Measurements from ENCODE around the gene CLINT1. TPM values are rescaled to one million over a fixed set of nuclear protein-coding genes. Genes with fewer than 3 reads are reported as not detected.

Gene CLINT1
- total and polyA plus RNA-seq, 2 of the 13 experiments (the other 11 are each of a cell fraction or from before 2014, with no cell fraction given): 64.0 to 104 TPM

DNA sequence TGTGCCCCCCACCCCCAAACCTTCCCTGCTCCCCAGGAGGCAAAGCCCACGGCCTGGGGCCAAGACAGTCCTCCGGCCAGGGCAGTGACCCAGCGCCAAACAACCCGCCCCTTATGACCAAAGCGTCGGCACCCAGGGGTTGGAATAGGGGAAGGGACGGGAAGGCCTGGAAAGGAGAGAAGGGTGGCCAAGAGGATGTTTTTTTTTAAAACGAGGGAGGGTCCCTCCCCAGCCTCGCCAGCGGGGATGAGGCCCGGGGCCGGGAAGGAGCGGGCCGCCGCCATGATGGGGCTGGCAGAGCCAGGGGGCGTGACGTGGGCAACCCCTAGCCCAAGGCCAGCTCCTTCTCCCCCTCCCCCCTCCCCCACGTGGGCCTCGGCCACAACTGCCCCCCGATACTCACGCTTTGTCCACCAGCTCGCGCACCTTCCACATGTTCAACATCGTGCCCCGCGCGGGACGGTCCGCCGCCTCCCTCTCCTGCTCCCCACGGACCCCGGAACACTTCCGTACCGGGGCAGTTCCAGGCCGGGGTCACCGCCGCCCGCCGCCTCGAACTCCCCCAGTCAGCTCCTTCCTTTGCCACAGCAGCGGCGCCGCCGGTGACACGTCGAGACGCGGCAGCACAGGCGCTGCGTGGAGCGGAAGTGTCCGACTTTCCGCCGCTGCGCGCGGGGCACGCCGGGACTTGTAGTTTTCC, at the start of gene CLINT1 (continued):
- TF ChIP-seq ZNF775 (CRISPR knock-in tag; IDR thresholded peaks at IDR 0.05; ENCODE audit: borderline replicate concordance): no peak
- 0 out of 2 replicates have a peak, but pooled peaks have one; percentile 39 for TF ChIP-seq ZNF34 (CRISPR knock-in tag; IDR thresholded peaks at IDR 0.05; ENCODE audit: borderline replicate concordance)
- TF ChIP-seq ZNF7 (CRISPR knock-in tag; IDR thresholded peaks at IDR 0.05): no peak
- no peak for TF ChIP-seq PAWR (CRISPR knock-in tag; IDR thresholded peaks at IDR 0.05; ENCODE audit: borderline replicate concordance)
- TF ChIP-seq KDM4B (CRISPR knock-in tag; IDR thresholded peaks at IDR 0.05): 0 out of 2 replicates have a peak, but pooled peaks have one; percentile 28
- TF ChIP-seq GFI1 (CRISPR knock-in tag; IDR thresholded peaks at IDR 0.05; ENCODE audit: borderline replicate concordance): no peak
- TF ChIP-seq AGO2 (optimal IDR thresholded peaks at IDR 0.05; ENCODE audit: low read depth, low read length): peak; percentile 71
- no peak for TF ChIP-seq MEIS1 (CRISPR knock-in tag; IDR thresholded peaks at IDR 0.05; ENCODE audit: borderline replicate concordance)
- peak; percentile 63; the same call in 1 of the 2 replicates for TF ChIP-seq EEA1 (CRISPR knock-in tag; IDR thresholded peaks at IDR 0.05; ENCODE audit: borderline replicate concordance)
- no peak for TF ChIP-seq NBN (conservative IDR thresholded peaks at IDR 0.05)
- TF ChIP-seq KLF16 (CRISPR knock-in tag; IDR thresholded peaks at IDR 0.05): 0 out of 4 replicates have a peak, but pooled peaks of 1 of the 2 experiments have one; percentile 49
- no peak for TF ChIP-seq SNRNP70 (IDR thresholded peaks at IDR 0.05; ENCODE audit: low read depth, low read length)
- TF ChIP-seq ZNF709 (CRISPR knock-in tag; IDR thresholded peaks at IDR 0.05): 0 out of 2 replicates have a peak, but pooled peaks have one; percentile 74
- TF ChIP-seq, protein P1, sequence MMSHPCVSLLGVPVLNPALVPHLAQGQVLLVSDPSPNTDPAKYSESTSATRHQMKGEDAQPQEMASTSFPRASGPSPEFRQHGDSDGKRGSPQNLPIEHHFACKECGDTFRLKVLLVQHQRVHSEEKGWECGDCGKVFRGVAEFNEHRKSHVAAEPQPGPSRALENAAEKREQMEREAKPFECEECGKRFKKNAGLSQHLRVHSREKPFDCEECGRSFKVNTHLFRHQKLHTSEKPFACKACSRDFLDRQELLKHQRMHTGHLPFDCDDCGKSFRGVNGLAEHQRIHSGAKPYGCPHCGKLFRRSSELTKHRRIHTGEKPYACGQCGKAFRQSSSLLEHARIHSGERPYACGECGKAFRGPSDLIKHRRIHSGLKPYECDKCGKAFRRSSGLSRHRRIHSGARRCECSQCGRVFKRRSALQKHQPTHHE (CRISPR knock-in tag; IDR thresholded peaks at IDR 0.05; ENCODE audit: borderline replicate concordance): no peak
- no peak for TF ChIP-seq ZNF441 (CRISPR knock-in tag; IDR thresholded peaks at IDR 0.05; ENCODE audit: borderline replicate concordance)
- no peak for TF ChIP-seq RAD51 (IDR thresholded peaks at IDR 0.05; ENCODE audit: borderline replicate concordance)
- TF ChIP-seq, protein P2, sequence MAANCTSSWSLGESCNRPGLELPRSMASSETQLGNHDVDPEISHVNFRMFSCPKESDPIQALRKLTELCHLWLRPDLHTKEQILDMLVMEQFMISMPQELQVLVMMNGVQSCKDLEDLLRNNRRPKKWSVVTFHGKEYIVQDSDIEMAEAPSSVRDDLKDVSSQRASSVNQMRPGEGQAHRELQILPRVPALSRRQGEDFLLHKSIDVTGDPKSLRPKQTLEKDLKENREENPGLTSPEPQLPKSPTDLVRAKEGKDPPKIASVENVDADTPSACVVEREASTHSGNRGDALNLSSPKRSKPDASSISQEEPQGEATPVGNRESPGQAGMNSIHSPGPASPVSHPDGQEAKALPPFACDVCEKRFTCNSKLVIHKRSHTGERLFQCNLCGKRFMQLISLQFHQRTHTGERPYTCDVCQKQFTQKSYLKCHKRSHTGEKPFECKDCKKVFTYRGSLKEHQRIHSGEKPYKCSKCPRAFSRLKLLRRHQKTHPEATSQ (CRISPR knock-in tag; IDR thresholded peaks at IDR 0.05; ENCODE audit: borderline replicate concordance): peak; percentile 37; the same call in 1 of the 2 replicates
- no peak for TF ChIP-seq ARID2 (CRISPR knock-in tag; IDR thresholded peaks at IDR 0.05; ENCODE audit: borderline replicate concordance)
- TF ChIP-seq ZNF790 (CRISPR knock-in tag; IDR thresholded peaks at IDR 0.05; ENCODE audit: borderline replicate concordance): no peak
- no peak for TF ChIP-seq ZNF761 (CRISPR knock-in tag; conservative IDR thresholded peaks at IDR 0.05)
- no peak for TF ChIP-seq ZNF615 (CRISPR knock-in tag; IDR thresholded peaks at IDR 0.05; ENCODE audit: borderline replicate concordance)
- peak; percentile 92 for TF ChIP-seq HCFC1 (IDR thresholded peaks at IDR 0.05; ENCODE audit: low read depth, low read length)
- TF ChIP-seq SMAD3 (CRISPR knock-in tag; IDR thresholded peaks at IDR 0.05): 0 out of 2 replicates have a peak, but pooled peaks have one; percentile 46
- TF ChIP-seq ZNF816 (CRISPR knock-in tag; IDR thresholded peaks at IDR 0.05; ENCODE audit: borderline replicate concordance): no peak
- TF ChIP-seq, protein P3, sequence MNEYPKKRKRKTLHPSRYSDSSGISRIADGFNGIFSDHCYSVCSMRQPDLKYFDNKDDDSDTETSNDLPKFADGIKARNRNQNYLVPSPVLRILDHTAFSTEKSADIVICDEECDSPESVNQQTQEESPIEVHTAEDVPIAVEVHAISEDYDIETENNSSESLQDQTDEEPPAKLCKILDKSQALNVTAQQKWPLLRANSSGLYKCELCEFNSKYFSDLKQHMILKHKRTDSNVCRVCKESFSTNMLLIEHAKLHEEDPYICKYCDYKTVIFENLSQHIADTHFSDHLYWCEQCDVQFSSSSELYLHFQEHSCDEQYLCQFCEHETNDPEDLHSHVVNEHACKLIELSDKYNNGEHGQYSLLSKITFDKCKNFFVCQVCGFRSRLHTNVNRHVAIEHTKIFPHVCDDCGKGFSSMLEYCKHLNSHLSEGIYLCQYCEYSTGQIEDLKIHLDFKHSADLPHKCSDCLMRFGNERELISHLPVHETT (CRISPR knock-in tag; conservative IDR thresholded peaks at IDR 0.05): no peak; the same call in 1 of the 2 replicates

All from HepG2 (cell line).